Suprapubic skin (tissue), 4 donors: Measurements from ENCODE around the gene SLC16A4. TPM values are rescaled to one million over a fixed set of nuclear protein-coding genes. Genes with fewer than 3 reads are reported as not detected.

Experiments used
- DNase-seq, 2 donors: peaks; one replicate each; pipeline ENCODE4 v3.0.0-alpha.2; 2019; ENCODE audit warnings: low spot score in 2 of 2
- H3K27ac ChIP-seq: fragments of 200-600 bp; sonication (generic); one replicate; pipeline ENCODE4 v1.5.1; 2019
- H3K27me3 ChIP-seq: fragments of 200-600 bp; sonication (generic); one replicate; pipeline ENCODE4 v1.5.1; 2019
- H3K36me3 ChIP-seq: fragments of 200-600 bp; sonication (generic); one replicate; pipeline ENCODE4 v1.5.1; 2019
- H3K4me1 ChIP-seq: fragments of 200-600 bp; sonication (generic); one replicate; pipeline ENCODE4 v1.5.1; 2019
- H3K4me3 ChIP-seq: fragments of 200-600 bp; sonication (generic); one replicate; pipeline ENCODE4 v1.5.1; 2019; ENCODE audit warnings: mild to moderate bottlenecking
- H3K9me3 ChIP-seq: fragments of 200-600 bp; sonication (generic); one replicate; pipeline ENCODE4 v1.5.1; 2019
- CTCF ChIP-seq, 2 donors: fragments of 200-600 bp in 1 of 2; fragments of 450-650 bp in 1 of 2; sonication (generic) in 1 of 2; IDR thresholded peaks; one replicate each; pipeline ENCODE4 v1.5.1; 2016 to 2019; ENCODE audit warnings: antibody characterized with exemption in 2 of 2, mild to moderate bottlenecking in 1 of 2, moderate library complexity in 1 of 2
- EP300 ChIP-seq: sonication (generic); formaldehyde crosslinking; IDR thresholded peaks from one replicate; pipeline ENCODE4 v1.6.1; 2017; ENCODE audit warnings: antibody characterized with exemption
- POLR2A ChIP-seq, 2 donors: fragments of 450-650 bp; IDR thresholded peaks; one replicate each; pipeline ENCODE4 v1.6.1; 2017; ENCODE audit warnings: antibody characterized with exemption in 2 of 2, mild to moderate bottlenecking in 2 of 2, moderate library complexity in 2 of 2
- POLR2AphosphoS5 ChIP-seq, 3 donors: sonication (generic); formaldehyde crosslinking; IDR thresholded peaks; one replicate each; pipeline ENCODE4 v1.6.1; 2017; ENCODE audit warnings: antibody characterized with exemption in 3 of 3
- WGBS: methylation state at CpG from one replicate; pipeline ENCODE4 v1.1.5; 2018; 5-methylcytosine and 5-hydroxymethylcytosine counted together
- total RNA-seq, 4 donors: library from RNA; depleted of rRNA; stranded (reverse); fragments of >200 nt; gene quantifications; one replicate each; pipeline ENCODE4 v1.1.0, GENCODE V29; 2016

The SLC16A4 gene
- total RNA-seq, 4 donors from 2014 or later = 0.52 to 2.1 (median 1.9) TPM

- Histone ChIP-seq H3K4me3 (no peak overlapping the region), H3K27me3 (no peaks in the 10 kb centered on the region), H3K4me1 (peaks cover 42% of the 10 kb centered on the region), H3K27ac (no peak overlapping the region), H3K36me3 (peaks cover 15% of the 10 kb centered on the region), H3K9me3 (no peaks in the 10 kb centered on the region)
- no peak for DNase-seq
- 49% methylated on average over 2 of the region's 2 CpGs for WGBS
- TF ChIP-seq POLR2A (IDR thresholded peaks at IDR 0.05) = no peak
- no peak for TF ChIP-seq EP300
- TF ChIP-seq POLR2AphosphoS5 (IDR thresholded peaks at IDR 0.05) = no peak
- TF ChIP-seq CTCF (IDR thresholded peaks at IDR 0.05) = no peak
Observed at GRCh38 chr1:110348050-110348449, 42.8 kb downstream of the SLC16A4 start.

- no peak overlapping the region for H3K4me3 ChIP-seq
- H3K27ac ChIP-seq = no peak overlapping the region
- WGBS = 76% methylated on average over 14 of the region's 14 CpGs
- peaks cover 15% of the 10 kb centered on the region for H3K36me3 ChIP-seq
- H3K27me3 ChIP-seq = no peaks in the 10 kb centered on the region
- H3K9me3 ChIP-seq = no peaks in the 10 kb centered on the region
- DNase-seq = no peak
- TF ChIP-seq CTCF (IDR thresholded peaks at IDR 0.05) = no peak
- TF ChIP-seq EP300 = no peak
- no peak for TF ChIP-seq POLR2AphosphoS5 (IDR thresholded peaks at IDR 0.05)
- peaks cover 49% of the 10 kb centered on the region for H3K4me1 ChIP-seq
Observed at GRCh38 chr1:110347182-110347893, 43.5 kb downstream of the SLC16A4 start.

GRCh38 chr1:110346690-110347089 is 44.1 kb downstream of the SLC16A4 start:
- Histone ChIP-seq H3K4me3 (no peak overlapping the region), H3K36me3 (peaks cover 20% of the 10 kb centered on the region), H3K27me3 (no peaks in the 10 kb centered on the region), H3K4me1 (peaks cover 56% of the 10 kb centered on the region), H3K9me3 (no peaks in the 10 kb centered on the region), H3K27ac (no peak overlapping the region)
- WGBS = 77% methylated on average over 8 of the region's 9 CpGs
- TF ChIP-seq CTCF (IDR thresholded peaks at IDR 0.05) (no peak), POLR2A (IDR thresholded peaks at IDR 0.05) (no peak), POLR2AphosphoS5 (IDR thresholded peaks at IDR 0.05) (no peak), EP300 (no peak)
- no peak for DNase-seq

GRCh38 chr1:110345480-110345879 is 45.3 kb downstream of the SLC16A4 start:
- H3K4me3 ChIP-seq = no peak overlapping the region
- peaks cover 62% of the 10 kb centered on the region for H3K4me1 ChIP-seq
- DNase-seq = no peak
- 69% methylated on average over 3 of the region's 3 CpGs for WGBS
- H3K27me3 ChIP-seq = no peaks in the 10 kb centered on the region
- peaks cover 32% of the 10 kb centered on the region for H3K36me3 ChIP-seq
- no peaks in the 10 kb centered on the region for H3K9me3 ChIP-seq
- TF ChIP-seq POLR2A (IDR thresholded peaks at IDR 0.05) = no peak
- TF ChIP-seq EP300 = no peak
- TF ChIP-seq CTCF (IDR thresholded peaks at IDR 0.05) = no peak
- TF ChIP-seq POLR2AphosphoS5 (IDR thresholded peaks at IDR 0.05) = no peak
- no peak overlapping the region for H3K27ac ChIP-seq

- Histone ChIP-seq H3K4me3 (no peak overlapping the region), H3K27ac (no peak overlapping the region), H3K36me3 (peaks cover 32% of the 10 kb centered on the region), H3K9me3 (no peaks in the 10 kb centered on the region), H3K27me3 (no peaks in the 10 kb centered on the region), H3K4me1 (peaks cover 64% of the 10 kb centered on the region)
- no peak for DNase-seq
- WGBS = 70% methylated on average over 3 of the region's 3 CpGs
- TF ChIP-seq POLR2AphosphoS5 (IDR thresholded peaks at IDR 0.05) = no peak
- no peak for TF ChIP-seq CTCF (IDR thresholded peaks at IDR 0.05)
- no peak for TF ChIP-seq POLR2A (IDR thresholded peaks at IDR 0.05)
Observed at GRCh38 chr1:110344152-110344551, 46.7 kb downstream of the SLC16A4 start.
